ENCODE data around the gene PPM1G.

PPM1G gene, protein sequence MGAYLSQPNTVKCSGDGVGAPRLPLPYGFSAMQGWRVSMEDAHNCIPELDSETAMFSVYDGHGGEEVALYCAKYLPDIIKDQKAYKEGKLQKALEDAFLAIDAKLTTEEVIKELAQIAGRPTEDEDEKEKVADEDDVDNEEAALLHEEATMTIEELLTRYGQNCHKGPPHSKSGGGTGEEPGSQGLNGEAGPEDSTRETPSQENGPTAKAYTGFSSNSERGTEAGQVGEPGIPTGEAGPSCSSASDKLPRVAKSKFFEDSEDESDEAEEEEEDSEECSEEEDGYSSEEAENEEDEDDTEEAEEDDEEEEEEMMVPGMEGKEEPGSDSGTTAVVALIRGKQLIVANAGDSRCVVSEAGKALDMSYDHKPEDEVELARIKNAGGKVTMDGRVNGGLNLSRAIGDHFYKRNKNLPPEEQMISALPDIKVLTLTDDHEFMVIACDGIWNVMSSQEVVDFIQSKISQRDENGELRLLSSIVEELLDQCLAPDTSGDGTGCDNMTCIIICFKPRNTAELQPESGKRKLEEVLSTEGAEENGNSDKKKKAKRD

DNA sequence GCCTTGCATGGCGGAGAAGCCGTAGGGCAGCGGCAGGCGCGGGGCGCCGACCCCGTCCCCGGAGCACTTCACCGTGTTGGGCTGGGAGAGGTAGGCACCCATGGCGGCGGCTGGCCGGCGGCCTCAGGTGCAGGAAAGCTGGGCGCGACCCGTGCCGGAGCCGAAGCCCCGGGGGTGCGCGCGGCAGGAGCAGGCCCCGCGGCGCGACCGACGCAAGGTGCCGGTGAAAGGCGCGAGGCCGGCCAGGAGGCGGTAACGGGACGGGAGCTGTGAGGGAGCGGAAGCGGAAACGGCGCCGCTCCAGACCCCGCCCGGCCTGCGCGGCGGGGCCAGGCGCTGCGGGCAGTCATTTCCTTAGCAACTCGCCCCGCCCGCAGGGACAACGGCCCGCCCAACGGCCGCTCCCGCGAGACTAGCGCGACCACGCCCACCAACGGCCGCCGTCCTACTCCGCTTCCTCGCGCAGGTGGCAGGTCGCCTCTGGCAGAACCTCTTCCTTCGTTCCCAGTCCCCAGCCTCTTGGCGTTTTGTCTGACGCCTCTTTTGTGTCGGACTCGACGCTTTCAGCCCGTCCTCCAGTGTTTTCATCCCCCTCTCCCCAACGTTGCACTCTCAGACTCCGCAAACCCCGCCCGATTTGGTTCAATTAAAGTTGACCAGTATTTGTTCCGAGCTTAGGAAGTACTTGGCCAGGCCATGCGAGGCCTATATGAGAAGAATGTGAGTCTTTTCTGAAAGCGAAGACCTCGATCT is at the start of gene PPM1G:
TSS of gene PPM1G (minus strand) at position 271 of the 753 bp plus-strand sequence. CDS start at position 102, 169 bp downstream.
- Histone ChIP-seq H3K27ac (ENCODE audit: low read length) (peak within 1 kb of the TSS; percentile 71), H3K4me1 (ENCODE audit: low read length) (peaks cover 19% of the 10 kb centered on the region), H3K4me2 (ENCODE audit: low read length) (peak within 1 kb of the TSS; percentile 91), H3K9me3 (ENCODE audit: insufficient read depth, low read length) (no peaks in the 10 kb centered on the region), H3K9ac (ENCODE audit: low read length) (peak within 1 kb of the TSS; percentile 95), H3K27me3 (ENCODE audit: low read depth, low read length) (0 out of 2 replicates have a peak, but pooled peaks cover 2% of the 10 kb centered on the region), H2AFZ (ENCODE audit: low read depth, low read length) (peak within 1 kb of the TSS; percentile 91), H3K4me3 (ENCODE audit: low read length) (peak within 1 kb of the TSS; percentile 89), H3K79me2 (ENCODE audit: low read length) (peaks cover 49% of the 10 kb centered on the region), H3K36me3 (replicated peaks; ENCODE audit: low read depth, low read length) (peaks cover 15% of the 10 kb centered on the region), H4K20me1 (ENCODE audit: insufficient read depth, low read length) (peaks cover 31% of the 10 kb centered on the region)
- no peak for TF ChIP-seq EZH2phosphoT487 (IDR thresholded peaks at IDR 0.05; ENCODE audit: low read depth)
- TF ChIP-seq, protein P1, sequence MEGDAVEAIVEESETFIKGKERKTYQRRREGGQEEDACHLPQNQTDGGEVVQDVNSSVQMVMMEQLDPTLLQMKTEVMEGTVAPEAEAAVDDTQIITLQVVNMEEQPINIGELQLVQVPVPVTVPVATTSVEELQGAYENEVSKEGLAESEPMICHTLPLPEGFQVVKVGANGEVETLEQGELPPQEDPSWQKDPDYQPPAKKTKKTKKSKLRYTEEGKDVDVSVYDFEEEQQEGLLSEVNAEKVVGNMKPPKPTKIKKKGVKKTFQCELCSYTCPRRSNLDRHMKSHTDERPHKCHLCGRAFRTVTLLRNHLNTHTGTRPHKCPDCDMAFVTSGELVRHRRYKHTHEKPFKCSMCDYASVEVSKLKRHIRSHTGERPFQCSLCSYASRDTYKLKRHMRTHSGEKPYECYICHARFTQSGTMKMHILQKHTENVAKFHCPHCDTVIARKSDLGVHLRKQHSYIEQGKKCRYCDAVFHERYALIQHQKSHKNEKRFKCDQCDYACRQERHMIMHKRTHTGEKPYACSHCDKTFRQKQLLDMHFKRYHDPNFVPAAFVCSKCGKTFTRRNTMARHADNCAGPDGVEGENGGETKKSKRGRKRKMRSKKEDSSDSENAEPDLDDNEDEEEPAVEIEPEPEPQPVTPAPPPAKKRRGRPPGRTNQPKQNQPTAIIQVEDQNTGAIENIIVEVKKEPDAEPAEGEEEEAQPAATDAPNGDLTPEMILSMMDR (IDR thresholded peaks at IDR 0.05; ENCODE audit: low read depth, low read length) = no peak

DNA sequence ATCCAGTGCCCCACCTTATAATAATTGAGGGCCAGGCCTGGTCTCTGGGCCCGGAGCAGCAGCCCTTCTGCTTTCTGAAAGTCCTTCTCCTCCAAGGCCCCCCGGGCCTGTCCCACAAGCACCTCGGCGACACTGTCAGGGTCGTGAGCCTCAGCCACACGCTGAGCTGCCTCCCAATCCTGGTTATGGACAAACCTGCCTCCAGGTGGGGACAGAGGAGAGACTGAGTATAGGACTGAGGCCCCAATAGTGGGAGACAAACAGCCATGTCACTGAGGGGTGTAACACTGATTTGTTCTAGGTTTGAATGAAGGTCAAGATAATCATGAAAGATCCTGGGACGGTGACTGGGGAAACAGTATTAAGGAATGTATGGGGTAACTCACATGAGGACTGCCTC is 44.6 kb upstream of the PPM1G start:
- Histone ChIP-seq H3K27me3 (ENCODE audit: low read depth, low read length) (no peaks in the 10 kb centered on the region), H3K4me2 (ENCODE audit: low read length) (no peak overlapping the region), H3K79me2 (ENCODE audit: low read length) (no peaks in the 10 kb centered on the region), H2AFZ (ENCODE audit: low read depth, low read length) (no peak overlapping the region), H3K4me1 (ENCODE audit: low read length) (no peaks in the 10 kb centered on the region), H3K27ac (ENCODE audit: low read length) (no peak overlapping the region), H3K36me3 (replicated peaks; ENCODE audit: low read depth, low read length) (no peaks in the 10 kb centered on the region), H3K4me3 (ENCODE audit: low read length) (no peak overlapping the region), H4K20me1 (ENCODE audit: insufficient read depth, low read length) (no peaks in the 10 kb centered on the region), H3K9me3 (ENCODE audit: insufficient read depth, low read length) (no peaks in the 10 kb centered on the region), H3K9ac (ENCODE audit: low read length) (no peak overlapping the region)
- no peak for TF ChIP-seq EZH2phosphoT487 (IDR thresholded peaks at IDR 0.05; ENCODE audit: low read depth)
- TF ChIP-seq, protein P1 (IDR thresholded peaks at IDR 0.05; ENCODE audit: low read depth, low read length) = no peak

DNA sequence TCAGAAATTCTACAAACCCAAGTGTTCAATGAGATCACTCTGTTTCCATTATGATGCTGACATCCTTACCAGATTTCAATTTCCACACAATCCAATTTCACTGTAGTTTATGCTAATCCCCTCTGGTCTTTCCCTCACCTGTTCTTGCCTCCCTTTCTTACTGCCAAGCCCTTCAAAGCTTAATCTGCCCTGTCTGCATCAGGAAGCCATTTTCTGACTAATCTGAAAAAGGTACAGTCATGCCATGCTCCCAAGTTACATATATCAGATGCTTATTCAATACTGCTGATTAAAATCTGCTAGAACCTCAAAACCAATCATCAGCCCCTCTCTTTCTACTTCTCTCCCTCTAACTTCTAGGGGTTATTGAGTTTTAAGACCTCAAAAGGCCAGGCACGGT is 41.7 kb upstream of the PPM1G start:
- no peak overlapping the region for H3K27ac ChIP-seq (ENCODE audit: low read length)
- H2AFZ ChIP-seq (ENCODE audit: low read depth, low read length) = no peak overlapping the region
- H3K4me1 ChIP-seq (ENCODE audit: low read length) = no peaks in the 10 kb centered on the region
- H3K9ac ChIP-seq (ENCODE audit: low read length) = no peak overlapping the region
- no peaks in the 10 kb centered on the region for H3K79me2 ChIP-seq (ENCODE audit: low read length)
- H3K9me3 ChIP-seq (ENCODE audit: insufficient read depth, low read length) = no peaks in the 10 kb centered on the region
- no peaks in the 10 kb centered on the region for H3K36me3 ChIP-seq (replicated peaks; ENCODE audit: low read depth, low read length)
- no peaks in the 10 kb centered on the region for H4K20me1 ChIP-seq (ENCODE audit: insufficient read depth, low read length)
- H3K4me2 ChIP-seq (ENCODE audit: low read length) = no peak overlapping the region
- TF ChIP-seq, protein P1 (IDR thresholded peaks at IDR 0.05; ENCODE audit: low read depth, low read length) = no peak
- TF ChIP-seq EZH2phosphoT487 (IDR thresholded peaks at IDR 0.05; ENCODE audit: low read depth) = no peak
- H3K27me3 ChIP-seq (ENCODE audit: low read depth, low read length) = no peaks in the 10 kb centered on the region
- no peak overlapping the region for H3K4me3 ChIP-seq (ENCODE audit: low read length)

DNA sequence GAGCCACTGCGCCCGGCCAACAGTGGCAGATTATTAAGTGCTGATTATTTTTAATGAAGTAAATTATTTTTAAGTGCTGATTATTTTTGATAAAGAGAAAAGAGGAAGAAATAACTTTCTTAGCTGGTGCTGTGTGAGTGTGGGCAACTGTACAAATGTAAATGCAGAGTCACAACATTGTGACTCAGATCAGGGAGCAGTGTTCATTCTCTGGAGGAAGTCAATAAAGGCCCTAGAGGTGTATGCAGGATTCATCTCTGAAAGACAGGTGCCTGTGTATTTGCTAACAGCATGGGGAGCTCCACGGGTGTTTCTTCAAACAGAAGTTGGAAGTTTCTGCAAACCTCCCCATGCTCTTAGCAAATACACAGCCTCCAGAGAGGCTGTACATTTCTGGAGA is 39.0 kb upstream of the PPM1G start:
- Histone ChIP-seq H3K4me3 (ENCODE audit: low read length) (no peak overlapping the region), H3K79me2 (ENCODE audit: low read length) (no peaks in the 10 kb centered on the region), H3K36me3 (replicated peaks; ENCODE audit: low read depth, low read length) (no peaks in the 10 kb centered on the region), H3K9me3 (ENCODE audit: insufficient read depth, low read length) (no peaks in the 10 kb centered on the region), H2AFZ (ENCODE audit: low read depth, low read length) (no peak overlapping the region), H3K9ac (ENCODE audit: low read length) (no peak overlapping the region), H3K4me2 (ENCODE audit: low read length) (no peak overlapping the region), H3K27me3 (ENCODE audit: low read depth, low read length) (no peaks in the 10 kb centered on the region), H3K4me1 (ENCODE audit: low read length) (no peaks in the 10 kb centered on the region), H3K27ac (ENCODE audit: low read length) (no peak overlapping the region), H4K20me1 (ENCODE audit: insufficient read depth, low read length) (no peaks in the 10 kb centered on the region)
- no peak for TF ChIP-seq EZH2phosphoT487 (IDR thresholded peaks at IDR 0.05; ENCODE audit: low read depth)
- TF ChIP-seq, protein P1 (IDR thresholded peaks at IDR 0.05; ENCODE audit: low read depth, low read length) = no peak

Data from OCI-LY3 (cell line).